Skeletal muscle satellite cell (primary cell): ENCODE measurements around the gene LMX1B.

ENCODE experiments used
- H3K27me3 ChIP-seq: 2 replicates; pipeline ENCODE4 v1.7.0; 2013; ENCODE audit warnings: low read length; ENCODE audit not compliant: control insufficient read depth, insufficient read depth
- H3K36me3 ChIP-seq: 2 replicates; pipeline ENCODE4 v1.7.0; 2013; ENCODE audit warnings: mild to moderate bottlenecking, control low read depth, low read length; ENCODE audit not compliant: insufficient read depth
- H3K4me1 ChIP-seq: 2 replicates; pipeline ENCODE4 v1.7.0; 2013; ENCODE audit warnings: low read length; ENCODE audit not compliant: control insufficient read depth, insufficient read depth
- H3K4me2 ChIP-seq: 2 replicates; pipeline ENCODE4 v1.7.0; 2013; ENCODE audit warnings: mild to moderate bottlenecking, low read length
- H3K4me3 ChIP-seq: 2 replicates; pipeline ENCODE4 v1.7.0; 2013; ENCODE audit warnings: low read length
- H3K9ac ChIP-seq: 2 replicates; pipeline ENCODE4 v1.7.0; 2013; ENCODE audit warnings: mild to moderate bottlenecking, low read depth, low read length, moderate library complexity
- H3K9me3 ChIP-seq: replicated peaks from 2 replicates; pipeline ENCODE4 v1.7.0; 2013; ENCODE audit warnings: mild to moderate bottlenecking, control low read depth, low read length

The LMX1B gene

DNA sequence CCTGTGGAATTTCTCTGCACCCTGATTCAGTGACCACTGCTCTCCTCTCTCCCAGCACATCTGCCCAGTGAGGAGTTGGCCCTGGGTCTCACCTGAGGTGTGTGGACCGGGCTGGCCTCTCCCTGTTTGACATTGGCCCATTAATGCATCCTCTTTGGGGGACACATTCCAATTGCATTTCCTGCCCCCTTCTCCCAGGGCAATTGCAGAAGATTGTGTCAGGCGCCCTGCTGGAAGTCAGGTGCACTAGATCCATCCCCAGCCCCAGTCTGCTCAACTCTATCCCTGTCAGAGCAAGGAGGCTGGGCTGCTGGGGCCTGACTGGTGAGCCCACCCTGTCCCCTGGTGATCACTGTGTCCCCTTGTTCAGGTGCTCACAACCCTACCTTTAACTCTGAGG is 84.5 kb downstream of the LMX1B start:
- Histone ChIP-seq H3K9me3 (no peaks in the 10 kb centered on the region), H3K4me1 (no peaks in the 10 kb centered on the region), H3K9ac (no peak overlapping the region), H3K27me3 (peaks cover 56% of the 10 kb centered on the region), H3K4me3 (no peak overlapping the region), H3K36me3 (no peaks in the 10 kb centered on the region), H3K4me2 (no peak overlapping the region)

GRCh38 chr9:126698756-126699155 is 85.0 kb downstream of the LMX1B start:
- H3K27me3 ChIP-seq: peaks cover 61% of the 10 kb centered on the region
- no peak overlapping the region for H3K4me3 ChIP-seq
- H3K36me3 ChIP-seq: no peaks in the 10 kb centered on the region
- H3K4me1 ChIP-seq: no peaks in the 10 kb centered on the region
- no peak overlapping the region for H3K4me2 ChIP-seq
- no peak overlapping the region for H3K9ac ChIP-seq
- no peaks in the 10 kb centered on the region for H3K9me3 ChIP-seq

DNA sequence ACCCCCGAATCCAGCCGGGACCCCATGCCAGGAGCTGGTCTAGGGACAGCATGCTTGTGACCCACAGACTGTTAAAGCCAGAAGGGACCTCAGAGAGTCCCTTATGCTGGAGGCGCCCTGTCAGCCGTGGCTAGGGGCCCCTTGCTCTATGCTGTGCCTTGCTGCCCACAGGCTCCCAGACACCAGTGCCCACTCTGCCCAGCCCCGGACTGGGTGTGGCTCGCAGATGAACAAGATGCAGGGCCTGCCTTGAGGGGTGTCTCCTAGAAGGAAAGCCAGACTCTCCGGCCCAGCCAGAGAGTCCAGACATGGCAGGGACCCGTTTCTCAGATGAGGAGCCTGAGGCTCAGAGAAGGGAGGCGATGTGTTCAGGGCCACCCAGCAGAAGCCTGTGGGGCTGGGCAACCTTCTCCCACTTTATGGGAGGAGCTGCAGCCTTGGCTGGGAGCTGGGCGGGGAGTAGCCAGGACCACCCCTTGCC is 85.7 kb downstream of the LMX1B start:
- Histone ChIP-seq H3K9me3 (no peaks in the 10 kb centered on the region), H3K27me3 (peaks cover 58% of the 10 kb centered on the region), H3K4me2 (no peak overlapping the region), H3K36me3 (no peaks in the 10 kb centered on the region), H3K4me1 (peaks cover 4% of the 10 kb centered on the region), H3K4me3 (no peak overlapping the region), H3K9ac (no peak overlapping the region)

- H3K27me3 ChIP-seq: peaks cover 53% of the 10 kb centered on the region
Observed at GRCh38 chr9:126700296-126700695, 86.6 kb downstream of the LMX1B start.

GRCh38 chr9:126700903-126701812 is 87.4 kb downstream of the LMX1B start:
- Histone ChIP-seq H3K27me3 (peaks cover 59% of the 10 kb centered on the region), H3K4me2 (no peak overlapping the region), H3K4me3 (no peak overlapping the region), H3K9ac (no peak overlapping the region), H3K9me3 (no peaks in the 10 kb centered on the region), H3K36me3 (no peaks in the 10 kb centered on the region), H3K4me1 (peaks cover 12% of the 10 kb centered on the region)

More at GRCh38 chr9:126700296-126700695, 86.6 kb downstream of the LMX1B start:
- H3K36me3 ChIP-seq: no peaks in the 10 kb centered on the region
- no peak overlapping the region for H3K4me2 ChIP-seq
- H3K4me3 ChIP-seq: no peak overlapping the region
- peaks cover 12% of the 10 kb centered on the region for H3K4me1 ChIP-seq
- no peak overlapping the region for H3K9ac ChIP-seq
- no peaks in the 10 kb centered on the region for H3K9me3 ChIP-seq

DNA sequence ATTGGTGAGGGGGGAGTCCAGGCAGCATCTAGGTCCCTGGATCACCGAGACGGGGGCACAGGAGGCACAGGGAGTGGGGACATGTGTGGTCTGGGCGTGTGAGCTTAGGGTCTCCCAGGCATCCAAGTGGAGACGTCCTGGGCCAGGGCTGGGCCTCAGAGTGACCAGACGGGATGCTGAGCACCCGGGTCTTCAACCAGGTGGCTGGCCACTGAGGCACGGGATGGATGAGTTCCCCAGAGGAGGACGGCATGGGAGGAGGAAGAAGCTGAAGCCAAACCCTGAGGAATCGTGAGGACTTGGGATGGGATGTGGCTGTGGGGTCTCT is 88.0 kb downstream of the LMX1B start:
- Histone ChIP-seq H3K9me3 (no peaks in the 10 kb centered on the region), H3K4me2 (no peak overlapping the region), H3K36me3 (no peaks in the 10 kb centered on the region), H3K4me1 (peaks cover 12% of the 10 kb centered on the region), H3K4me3 (no peak overlapping the region), H3K27me3 (peaks cover 61% of the 10 kb centered on the region), H3K9ac (no peak overlapping the region)

DNA sequence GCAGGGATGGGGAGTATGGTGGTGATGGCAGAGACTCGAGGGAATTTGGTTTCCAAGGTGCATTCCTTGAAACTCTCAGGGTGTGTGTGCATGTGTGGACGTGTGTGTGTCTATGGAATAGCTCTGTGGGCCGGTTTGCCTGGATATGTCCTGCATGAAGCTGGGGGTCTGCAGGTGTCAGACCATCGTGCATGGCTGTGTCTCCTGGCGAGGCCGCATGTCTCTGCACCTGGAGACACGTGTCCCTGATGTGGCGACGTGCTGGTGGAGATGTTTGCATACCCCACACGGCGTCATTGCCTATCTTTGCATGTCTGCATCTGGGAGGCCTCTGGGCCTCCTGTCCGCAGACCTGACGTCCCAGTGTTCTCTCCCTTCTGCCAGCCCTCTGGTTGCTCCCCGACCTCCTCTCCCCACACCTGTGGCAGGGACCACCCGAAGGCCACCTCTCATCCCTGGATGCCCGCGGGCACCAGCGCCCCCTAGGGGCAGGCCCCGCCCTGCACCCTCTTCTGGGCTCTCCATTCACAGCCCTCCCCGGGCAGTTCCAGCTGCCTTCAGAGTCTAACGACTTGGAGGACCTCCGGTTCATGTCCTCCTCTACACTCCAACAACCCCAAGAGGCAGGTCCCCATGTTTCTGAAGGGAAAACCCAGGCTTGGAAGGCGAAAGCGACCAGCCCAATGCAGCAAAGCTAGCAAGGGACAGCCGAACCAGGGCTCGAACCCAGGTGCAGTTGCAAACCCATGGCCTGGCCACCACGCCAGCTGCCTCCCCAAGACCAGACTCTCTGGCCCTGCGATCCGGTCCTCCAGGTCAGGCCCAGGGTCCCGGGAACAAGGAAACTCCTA is 88.6 kb downstream of the LMX1B start:
- Histone ChIP-seq H3K4me2 (no peak overlapping the region), H3K9me3 (no peaks in the 10 kb centered on the region), H3K4me3 (no peak overlapping the region), H3K9ac (no peak overlapping the region), H3K36me3 (no peaks in the 10 kb centered on the region), H3K4me1 (peaks cover 12% of the 10 kb centered on the region), H3K27me3 (peaks cover 66% of the 10 kb centered on the region)

- no peaks in the 10 kb centered on the region for H3K9me3 ChIP-seq
- no peaks in the 10 kb centered on the region for H3K36me3 ChIP-seq
- H3K4me3 ChIP-seq: no peak overlapping the region
- peaks cover 68% of the 10 kb centered on the region for H3K27me3 ChIP-seq
- peaks cover 12% of the 10 kb centered on the region for H3K4me1 ChIP-seq
- H3K9ac ChIP-seq: no peak overlapping the region
- H3K4me2 ChIP-seq: no peak overlapping the region
Observed at GRCh38 chr9:126703002-126703865, 89.5 kb downstream of the LMX1B start.

DNA sequence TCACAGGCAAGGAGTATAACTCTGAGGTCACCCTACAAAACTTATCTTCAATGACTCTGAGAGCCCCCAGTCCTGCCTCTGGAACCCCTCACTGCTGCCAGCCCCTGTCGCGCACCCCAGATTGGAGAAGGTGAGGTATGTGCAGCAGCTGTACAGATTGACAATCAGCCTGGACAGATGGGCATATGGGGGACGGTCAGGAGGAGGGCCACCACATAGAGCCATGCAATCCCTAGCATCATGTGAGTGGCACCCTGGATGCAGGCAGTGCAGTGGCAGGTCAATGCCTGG is 90.1 kb downstream of the LMX1B start:
- Histone ChIP-seq H3K27me3 (peaks cover 69% of the 10 kb centered on the region), H3K36me3 (no peaks in the 10 kb centered on the region), H3K4me1 (peaks cover 12% of the 10 kb centered on the region), H3K9ac (no peak overlapping the region), H3K4me2 (no peak overlapping the region), H3K9me3 (no peaks in the 10 kb centered on the region), H3K4me3 (no peak overlapping the region)

GRCh38 chr9:126704157-126704891 is 90.6 kb downstream of the LMX1B start:
- Histone ChIP-seq H3K36me3 (no peaks in the 10 kb centered on the region), H3K4me3 (no peak overlapping the region), H3K9me3 (no peaks in the 10 kb centered on the region), H3K9ac (no peak overlapping the region), H3K4me2 (peak overlapping the region; percentile 77), H3K27me3 (peaks cover 65% of the 10 kb centered on the region), H3K4me1 (peaks cover 12% of the 10 kb centered on the region)
